ENCODE results near the gene FNDC3B.

DNA sequence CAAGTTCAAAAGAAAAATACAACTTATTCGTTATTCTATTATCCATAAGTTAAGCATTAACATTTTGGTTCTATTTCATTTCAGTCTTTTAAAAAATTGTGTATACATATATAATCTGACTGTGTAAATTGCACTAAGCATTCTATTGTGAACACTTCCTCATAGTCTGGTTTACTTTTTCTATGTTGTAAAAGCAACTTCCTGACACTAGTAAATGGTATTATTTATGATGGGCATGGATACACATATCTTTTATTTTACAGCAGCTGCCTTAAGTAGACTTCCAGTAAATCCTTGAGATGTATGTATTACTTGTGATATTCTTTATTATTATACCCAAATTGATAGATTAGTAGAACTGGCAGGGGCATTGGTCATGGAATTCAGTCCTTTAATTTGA, 58.2 kb downstream of the FNDC3B start:
- TF ChIP-seq CTCF (conservative IDR thresholded peaks at IDR 0.05; ENCODE audit: low read length), result no peak
- TF ChIP-seq EZH2phosphoT487 (IDR thresholded peaks at IDR 0.05; ENCODE audit: borderline replicate concordance), result no peak

Data from Loucy (cell line).